ENCODE data around the gene RNF180. TPM values are rescaled to one million over a fixed set of nuclear protein-coding genes. Genes with fewer than 3 reads are reported as not detected.

RNF180 gene
- total RNA-seq, 1 donor from 2014 or later = 7.8 TPM

DNA sequence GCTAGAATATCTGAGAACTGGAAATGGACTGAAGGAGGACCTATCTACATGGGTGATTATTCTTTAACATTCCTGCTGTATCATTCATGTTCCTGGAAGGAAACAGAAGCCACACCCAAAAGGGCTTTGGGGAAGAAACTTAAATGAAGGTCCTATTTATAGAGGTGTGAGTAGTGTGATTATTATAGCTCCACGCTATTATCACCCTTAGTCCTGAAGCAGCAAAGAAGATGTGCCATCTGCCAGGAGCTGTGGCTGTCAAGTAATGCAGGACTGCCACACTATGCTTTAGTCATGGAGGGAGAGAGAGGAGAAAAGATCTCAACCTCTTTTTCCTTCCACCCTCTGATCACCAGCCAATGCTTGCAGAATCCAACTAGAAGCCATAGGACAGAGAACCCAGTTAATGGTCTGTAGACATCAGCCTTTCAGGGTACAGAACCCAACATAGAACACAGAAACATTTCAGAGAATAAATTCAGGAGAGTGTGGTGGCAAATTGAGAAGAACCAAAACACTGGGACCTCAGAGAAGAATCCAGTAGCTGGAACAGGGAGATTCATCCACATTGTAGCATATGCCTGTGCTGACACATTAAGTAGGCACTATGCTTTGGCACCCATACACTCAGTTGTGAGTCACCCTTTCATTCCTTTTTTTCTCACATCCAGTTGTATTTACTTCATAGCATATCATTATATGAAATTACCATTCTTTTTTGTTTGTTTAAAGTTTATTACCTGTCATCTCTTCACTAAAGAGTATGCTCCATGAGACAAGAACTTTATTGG lies 21.0 kb upstream of the RNF180 start:
- Mint-ChIP-seq H3K27ac (ENCODE audit: unreplicated experiment) (no peak overlapping the region), H3K4me1 (ENCODE audit: unreplicated experiment) (no peaks in the 10 kb centered on the region), H3K4me3 (ENCODE audit: unreplicated experiment) (no peak overlapping the region), H3K36me3 (ENCODE audit: low read depth, unreplicated experiment) (no peaks in the 10 kb centered on the region), H3K27me3 (ENCODE audit: unreplicated experiment) (no peaks in the 10 kb centered on the region), H3K9me3 (ENCODE audit: unreplicated experiment) (no peaks in the 10 kb centered on the region)
- DNase-seq (ENCODE audit: low spot score) = no peak
- TF ChIP-seq, protein P1, sequence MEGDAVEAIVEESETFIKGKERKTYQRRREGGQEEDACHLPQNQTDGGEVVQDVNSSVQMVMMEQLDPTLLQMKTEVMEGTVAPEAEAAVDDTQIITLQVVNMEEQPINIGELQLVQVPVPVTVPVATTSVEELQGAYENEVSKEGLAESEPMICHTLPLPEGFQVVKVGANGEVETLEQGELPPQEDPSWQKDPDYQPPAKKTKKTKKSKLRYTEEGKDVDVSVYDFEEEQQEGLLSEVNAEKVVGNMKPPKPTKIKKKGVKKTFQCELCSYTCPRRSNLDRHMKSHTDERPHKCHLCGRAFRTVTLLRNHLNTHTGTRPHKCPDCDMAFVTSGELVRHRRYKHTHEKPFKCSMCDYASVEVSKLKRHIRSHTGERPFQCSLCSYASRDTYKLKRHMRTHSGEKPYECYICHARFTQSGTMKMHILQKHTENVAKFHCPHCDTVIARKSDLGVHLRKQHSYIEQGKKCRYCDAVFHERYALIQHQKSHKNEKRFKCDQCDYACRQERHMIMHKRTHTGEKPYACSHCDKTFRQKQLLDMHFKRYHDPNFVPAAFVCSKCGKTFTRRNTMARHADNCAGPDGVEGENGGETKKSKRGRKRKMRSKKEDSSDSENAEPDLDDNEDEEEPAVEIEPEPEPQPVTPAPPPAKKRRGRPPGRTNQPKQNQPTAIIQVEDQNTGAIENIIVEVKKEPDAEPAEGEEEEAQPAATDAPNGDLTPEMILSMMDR (IDR thresholded peaks at IDR 0.05; ENCODE audit: unreplicated experiment) = no peak

DNA sequence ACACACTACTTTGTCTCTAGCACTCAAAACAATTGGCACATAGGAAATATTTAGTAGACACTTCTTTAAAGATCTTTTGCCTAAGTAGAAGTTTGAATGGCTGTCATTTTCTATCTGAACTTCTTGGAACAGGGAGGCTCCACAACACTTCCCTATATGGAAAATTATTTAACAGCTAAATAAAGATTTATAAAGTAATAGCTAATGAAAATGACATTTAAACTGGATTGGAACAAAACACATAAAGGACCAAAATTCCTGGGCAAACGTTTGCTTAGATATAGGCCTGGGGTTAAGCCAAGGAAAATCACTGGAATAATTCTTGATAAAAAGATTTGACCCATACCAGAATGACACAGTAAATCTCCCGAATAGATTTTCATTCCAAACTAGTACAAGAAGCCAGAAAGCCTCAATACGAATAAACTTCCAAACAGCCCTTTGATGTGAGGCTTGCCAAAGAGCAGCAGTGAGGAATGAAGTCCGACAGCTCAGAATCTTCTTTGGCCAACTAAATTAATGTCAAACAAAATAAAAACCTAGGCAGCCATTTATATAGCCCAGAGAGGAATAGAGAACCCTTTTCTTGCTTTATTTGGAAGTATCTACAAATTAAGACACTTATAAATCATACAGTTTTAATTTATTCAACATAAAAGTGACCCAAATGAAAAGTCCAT lies 20.3 kb upstream of the RNF180 start:
- H3K27ac Mint-ChIP-seq (ENCODE audit: unreplicated experiment) = no peak overlapping the region
- DNase-seq (ENCODE audit: low spot score) = no peak
- H3K27me3 Mint-ChIP-seq (ENCODE audit: unreplicated experiment) = no peaks in the 10 kb centered on the region
- H3K9me3 Mint-ChIP-seq (ENCODE audit: unreplicated experiment) = no peaks in the 10 kb centered on the region
- H3K36me3 Mint-ChIP-seq (ENCODE audit: low read depth, unreplicated experiment) = no peaks in the 10 kb centered on the region
- H3K4me1 Mint-ChIP-seq (ENCODE audit: unreplicated experiment) = no peaks in the 10 kb centered on the region
- no peak overlapping the region for H3K4me3 Mint-ChIP-seq (ENCODE audit: unreplicated experiment)
- TF ChIP-seq, protein P1 (IDR thresholded peaks at IDR 0.05; ENCODE audit: unreplicated experiment) = no peak

DNA sequence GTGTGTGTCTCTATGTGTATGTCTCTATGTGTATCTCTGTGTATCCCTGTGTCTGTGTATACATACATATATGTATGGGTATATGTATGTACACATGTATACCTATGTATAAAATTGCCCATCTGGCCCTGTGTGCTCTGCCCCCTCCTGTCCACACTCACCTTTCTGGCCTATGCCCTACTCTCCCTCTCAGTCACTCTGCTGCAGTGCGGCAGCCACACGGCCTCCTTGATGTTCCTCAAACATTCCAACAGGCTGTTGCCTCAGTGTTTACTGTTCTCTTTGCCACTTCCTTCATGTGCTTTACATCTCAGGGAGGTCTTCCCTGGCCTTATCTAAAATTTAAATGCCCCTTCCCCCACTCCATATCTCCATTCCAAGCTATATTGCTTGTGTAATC lies 18.3 kb upstream of the RNF180 start:
- TF ChIP-seq, protein P1 (IDR thresholded peaks at IDR 0.05; ENCODE audit: unreplicated experiment) = no peak
- H3K27ac Mint-ChIP-seq (ENCODE audit: unreplicated experiment) = no peak overlapping the region

DNA sequence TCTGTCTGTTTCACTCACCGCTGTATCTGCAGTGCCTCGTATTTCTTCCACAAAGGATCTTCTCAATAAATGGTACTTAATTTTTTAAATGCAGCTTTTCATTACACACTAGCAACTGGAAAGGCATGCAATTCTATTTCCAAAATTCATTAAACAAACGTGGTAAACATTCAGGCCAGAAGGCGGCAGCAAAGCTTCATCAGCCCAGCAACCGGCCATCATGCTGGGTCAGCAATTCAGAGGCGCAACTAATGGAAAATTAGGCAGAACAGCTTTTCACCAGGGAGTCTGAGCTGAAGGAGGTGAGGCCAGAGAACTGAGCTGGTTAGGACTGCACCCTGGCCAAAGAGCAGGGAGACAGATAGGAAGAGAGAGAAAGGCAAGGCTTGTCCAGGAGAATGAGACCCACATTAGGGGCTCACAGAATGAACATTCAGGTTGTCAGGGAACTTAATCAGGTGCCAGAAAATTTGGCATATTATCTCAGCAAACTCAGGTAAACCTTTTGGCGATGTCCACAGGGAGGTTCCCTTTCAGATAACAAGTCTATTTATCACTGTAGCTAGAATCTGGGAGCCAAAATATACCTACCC lies 17.7 kb upstream of the RNF180 start:
- no peaks in the 10 kb centered on the region for H3K27me3 Mint-ChIP-seq (ENCODE audit: unreplicated experiment)
- H3K4me3 Mint-ChIP-seq (ENCODE audit: unreplicated experiment) = no peak overlapping the region
- H3K4me1 Mint-ChIP-seq (ENCODE audit: unreplicated experiment) = no peaks in the 10 kb centered on the region
- no peak overlapping the region for H3K27ac Mint-ChIP-seq (ENCODE audit: unreplicated experiment)
- H3K9me3 Mint-ChIP-seq (ENCODE audit: unreplicated experiment) = no peaks in the 10 kb centered on the region
- TF ChIP-seq, protein P1 (IDR thresholded peaks at IDR 0.05; ENCODE audit: unreplicated experiment) = peak; percentile 68
- no peaks in the 10 kb centered on the region for H3K36me3 Mint-ChIP-seq (ENCODE audit: low read depth, unreplicated experiment)
- DNase-seq (ENCODE audit: low spot score) = peak; percentile 66

More for the DNA sequence above, 18.3 kb upstream of the RNF180 start:
- no peaks in the 10 kb centered on the region for H3K4me1 Mint-ChIP-seq (ENCODE audit: unreplicated experiment)
- no peaks in the 10 kb centered on the region for H3K36me3 Mint-ChIP-seq (ENCODE audit: low read depth, unreplicated experiment)
- H3K4me3 Mint-ChIP-seq (ENCODE audit: unreplicated experiment) = no peak overlapping the region
- H3K27me3 Mint-ChIP-seq (ENCODE audit: unreplicated experiment) = no peaks in the 10 kb centered on the region
- no peaks in the 10 kb centered on the region for H3K9me3 Mint-ChIP-seq (ENCODE audit: unreplicated experiment)
- DNase-seq (ENCODE audit: low spot score) = no peak

Data from endothelial cell (in vitro differentiated cells).